HL-60 (cell line): ENCODE results near the gene CMIP.

Experiments used
- DNase-seq, 2 experiments: peaks; one replicate each; pipeline ENCODE4 v3.0.0-alpha.2; 2010 to 2020; ENCODE audit warnings: low read depth in 1 of 2, low spot score in 1 of 2
- H3K27ac ChIP-seq: fragments of 250-450 bp; sonication (Bioruptor Pico); replicated peaks from 2 replicates; pipeline ENCODE4 v1.5.1; 2020; ENCODE audit warnings: mild to moderate bottlenecking, moderate library complexity
- H3K27me3 ChIP-seq: fragments of 250-450 bp; sonication (Bioruptor Pico); 2 replicates; pipeline ENCODE4 v1.5.1; 2021; ENCODE audit warnings: mild to moderate bottlenecking, moderate library complexity; ENCODE audit not compliant: insufficient read depth, poor library complexity, severe bottlenecking
- H3K4me3 ChIP-seq: replicated peaks from 2 replicates; pipeline ENCODE4 v1.5.1; 2011; ENCODE audit warnings: mild to moderate bottlenecking, control low read depth, low read length; ENCODE audit not compliant: insufficient read depth
- GABPA ChIP-seq: IDR thresholded peaks from 2 replicates; pipeline ENCODE4 v1.6.1; 2012; ENCODE audit warnings: low read depth
- POLR2AphosphoS5 ChIP-seq: IDR thresholded peaks from 2 replicates; pipeline ENCODE4 v1.6.1; 2012; ENCODE audit warnings: low read depth
- SPI1 ChIP-seq: IDR thresholded peaks from 2 replicates; pipeline ENCODE4 v1.6.1; 2012; ENCODE audit warnings: low read depth, mild to moderate bottlenecking, borderline replicate concordance
- TF ChIP-seq, protein P1 (sequence below): IDR thresholded peaks from 2 replicates; pipeline ENCODE4 v1.6.1; 2012; ENCODE audit warnings: low read depth; ENCODE audit not compliant: insufficient replicate concordance
- TF ChIP-seq, protein P2 (sequence below): IDR thresholded peaks from one replicate; pipeline ENCODE4 v1.5.1; 2011; ENCODE audit warnings: low read length, control low read depth, inconsistent platforms; ENCODE audit not compliant: insufficient read depth

The CMIP gene

DNA sequence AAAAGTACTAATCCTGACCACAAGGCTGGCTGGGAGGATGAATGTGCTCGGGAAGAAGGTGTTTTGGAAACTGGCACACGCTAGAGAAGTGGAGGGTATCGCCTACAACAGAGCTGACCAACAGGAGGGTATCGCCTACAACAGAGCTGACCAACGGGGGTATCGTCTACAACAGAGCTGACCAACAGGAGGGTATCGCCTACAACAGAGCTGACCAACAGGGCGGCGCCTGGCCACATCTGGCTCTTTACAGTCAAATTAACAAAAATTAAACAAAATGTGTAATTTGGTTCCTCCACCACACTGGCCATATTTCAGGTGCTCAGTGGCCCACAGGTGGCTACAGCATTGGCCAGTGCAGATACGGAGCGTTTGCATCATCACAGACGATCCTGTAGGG is 153.5 kb downstream of the CMIP start:
- TF ChIP-seq GABPA (no peak), SPI1 (no peak), POLR2AphosphoS5 (no peak)
- TF ChIP-seq, protein P1, sequence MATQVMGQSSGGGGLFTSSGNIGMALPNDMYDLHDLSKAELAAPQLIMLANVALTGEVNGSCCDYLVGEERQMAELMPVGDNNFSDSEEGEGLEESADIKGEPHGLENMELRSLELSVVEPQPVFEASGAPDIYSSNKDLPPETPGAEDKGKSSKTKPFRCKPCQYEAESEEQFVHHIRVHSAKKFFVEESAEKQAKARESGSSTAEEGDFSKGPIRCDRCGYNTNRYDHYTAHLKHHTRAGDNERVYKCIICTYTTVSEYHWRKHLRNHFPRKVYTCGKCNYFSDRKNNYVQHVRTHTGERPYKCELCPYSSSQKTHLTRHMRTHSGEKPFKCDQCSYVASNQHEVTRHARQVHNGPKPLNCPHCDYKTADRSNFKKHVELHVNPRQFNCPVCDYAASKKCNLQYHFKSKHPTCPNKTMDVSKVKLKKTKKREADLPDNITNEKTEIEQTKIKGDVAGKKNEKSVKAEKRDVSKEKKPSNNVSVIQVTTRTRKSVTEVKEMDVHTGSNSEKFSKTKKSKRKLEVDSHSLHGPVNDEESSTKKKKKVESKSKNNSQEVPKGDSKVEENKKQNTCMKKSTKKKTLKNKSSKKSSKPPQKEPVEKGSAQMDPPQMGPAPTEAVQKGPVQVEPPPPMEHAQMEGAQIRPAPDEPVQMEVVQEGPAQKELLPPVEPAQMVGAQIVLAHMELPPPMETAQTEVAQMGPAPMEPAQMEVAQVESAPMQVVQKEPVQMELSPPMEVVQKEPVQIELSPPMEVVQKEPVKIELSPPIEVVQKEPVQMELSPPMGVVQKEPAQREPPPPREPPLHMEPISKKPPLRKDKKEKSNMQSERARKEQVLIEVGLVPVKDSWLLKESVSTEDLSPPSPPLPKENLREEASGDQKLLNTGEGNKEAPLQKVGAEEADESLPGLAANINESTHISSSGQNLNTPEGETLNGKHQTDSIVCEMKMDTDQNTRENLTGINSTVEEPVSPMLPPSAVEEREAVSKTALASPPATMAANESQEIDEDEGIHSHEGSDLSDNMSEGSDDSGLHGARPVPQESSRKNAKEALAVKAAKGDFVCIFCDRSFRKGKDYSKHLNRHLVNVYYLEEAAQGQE: no peak
- TF ChIP-seq, protein P2, sequence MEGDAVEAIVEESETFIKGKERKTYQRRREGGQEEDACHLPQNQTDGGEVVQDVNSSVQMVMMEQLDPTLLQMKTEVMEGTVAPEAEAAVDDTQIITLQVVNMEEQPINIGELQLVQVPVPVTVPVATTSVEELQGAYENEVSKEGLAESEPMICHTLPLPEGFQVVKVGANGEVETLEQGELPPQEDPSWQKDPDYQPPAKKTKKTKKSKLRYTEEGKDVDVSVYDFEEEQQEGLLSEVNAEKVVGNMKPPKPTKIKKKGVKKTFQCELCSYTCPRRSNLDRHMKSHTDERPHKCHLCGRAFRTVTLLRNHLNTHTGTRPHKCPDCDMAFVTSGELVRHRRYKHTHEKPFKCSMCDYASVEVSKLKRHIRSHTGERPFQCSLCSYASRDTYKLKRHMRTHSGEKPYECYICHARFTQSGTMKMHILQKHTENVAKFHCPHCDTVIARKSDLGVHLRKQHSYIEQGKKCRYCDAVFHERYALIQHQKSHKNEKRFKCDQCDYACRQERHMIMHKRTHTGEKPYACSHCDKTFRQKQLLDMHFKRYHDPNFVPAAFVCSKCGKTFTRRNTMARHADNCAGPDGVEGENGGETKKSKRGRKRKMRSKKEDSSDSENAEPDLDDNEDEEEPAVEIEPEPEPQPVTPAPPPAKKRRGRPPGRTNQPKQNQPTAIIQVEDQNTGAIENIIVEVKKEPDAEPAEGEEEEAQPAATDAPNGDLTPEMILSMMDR: no peak
- Histone ChIP-seq H3K27ac (no peak overlapping the region), H3K4me3 (no peak overlapping the region), H3K27me3 (no peaks in the 10 kb centered on the region)
- DNase-seq: no peak

DNA sequence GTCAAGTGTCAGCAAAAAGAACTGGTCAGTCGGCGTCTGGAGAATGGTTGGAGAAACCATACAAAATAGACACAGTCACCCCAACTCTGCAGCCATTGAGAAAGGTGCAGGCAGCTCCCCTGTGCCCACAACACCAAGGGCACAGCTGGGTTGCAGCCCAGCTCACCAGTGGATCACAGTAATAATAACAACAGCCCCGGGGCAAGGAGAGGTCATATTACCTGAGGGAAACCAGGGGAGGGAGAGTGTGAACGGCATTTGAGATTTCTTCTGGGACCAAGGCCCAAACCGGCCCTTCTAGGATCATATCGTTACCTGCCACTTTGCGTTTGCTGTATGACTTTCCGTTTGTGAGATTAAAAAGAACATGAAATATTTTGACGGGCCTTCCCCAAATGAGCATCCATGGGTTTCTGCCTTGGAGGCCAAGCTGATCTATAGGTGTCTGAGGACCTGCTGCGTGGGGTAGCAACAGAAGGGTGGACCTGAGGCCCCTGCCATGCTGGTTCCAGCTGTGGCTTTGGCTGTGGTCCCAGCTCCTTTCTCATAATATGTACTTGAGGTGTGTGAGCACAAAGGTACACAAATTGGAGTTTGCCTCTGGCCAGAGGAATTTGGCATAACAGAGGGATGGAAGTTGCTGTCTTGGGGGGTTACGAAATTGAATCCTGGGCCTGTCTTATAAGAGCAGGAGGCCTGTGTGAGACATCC is 154.6 kb downstream of the CMIP start:
- Histone ChIP-seq H3K4me3 (no peak overlapping the region), H3K27ac (no peak overlapping the region), H3K27me3 (no peaks in the 10 kb centered on the region)
- no peak for DNase-seq
- TF ChIP-seq POLR2AphosphoS5 (no peak), GABPA (no peak), SPI1 (no peak)
- TF ChIP-seq, protein P2: no peak
- TF ChIP-seq, protein P1: no peak

DNA sequence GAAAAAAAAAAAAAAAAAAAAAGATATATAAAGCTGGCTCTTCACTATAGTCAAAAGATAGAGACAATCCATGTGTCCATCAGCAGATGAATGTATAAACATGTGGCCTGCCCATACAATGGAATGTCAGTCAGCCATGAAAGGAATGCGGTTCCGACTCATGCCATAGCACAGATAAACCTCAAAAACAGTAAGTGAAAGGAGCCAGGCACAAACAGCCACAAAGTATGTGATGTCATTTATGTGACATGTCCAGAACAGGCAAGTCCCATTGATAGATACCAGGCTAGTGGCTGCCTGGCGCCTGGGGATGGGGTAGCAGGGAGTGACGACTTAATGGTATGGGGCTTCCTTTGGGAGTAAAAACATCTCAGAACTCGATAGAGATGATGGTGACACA is 155.7 kb downstream of the CMIP start:
- no peak for DNase-seq
- TF ChIP-seq SPI1: no peak
- TF ChIP-seq, protein P1: no peak
- TF ChIP-seq, protein P2: no peak
- Histone ChIP-seq H3K27me3 (no peaks in the 10 kb centered on the region), H3K27ac (no peak overlapping the region), H3K4me3 (no peak overlapping the region)
